WTC11 (cell line): ENCODE data around the gene MAP3K21.

ENCODE experiments used
- ATF3 ChIP-seq: sonication (generic); formaldehyde crosslinking; conservative IDR thresholded peaks from 2 replicates; pipeline ENCODE4 v1.8.1; 2022; ENCODE audit warnings: mild to moderate bottlenecking, missing genetic modification reagents
- CTCF ChIP-seq: fragments of 200-600 bp; IDR thresholded peaks from 2 replicates; pipeline ENCODE4 v1.8.0; 2022; ENCODE audit warnings: antibody characterized with exemption
- E2F4 ChIP-seq: sonication (generic); formaldehyde crosslinking; IDR thresholded peaks from 2 replicates; pipeline ENCODE4 v1.8.1; 2022; ENCODE audit warnings: low read depth, mild to moderate bottlenecking, moderate library complexity, missing genetic modification reagents, borderline replicate concordance
- ELF4 ChIP-seq: sonication (generic); formaldehyde crosslinking; IDR thresholded peaks from 2 replicates; pipeline ENCODE4 v1.8.1; 2022; ENCODE audit warnings: low read depth, mild to moderate bottlenecking, moderate library complexity, missing genetic modification reagents
- ZNF425 ChIP-seq: fragments of 250-450 bp; sonication (Bioruptor Pico); conservative IDR thresholded peaks from 2 replicates; pipeline ENCODE4 v1.9.0; 2021; ENCODE audit warnings: mild to moderate bottlenecking

GRCh38 chr1:233379869-233380438 is 52.4 kb downstream of the MAP3K21 start:
- TF ChIP-seq ZNF425 (CRISPR knock-in tag) = no peak
- TF ChIP-seq ELF4 (CRISPR knock-in tag) = no peak
- TF ChIP-seq E2F4 = no peak
- TF ChIP-seq CTCF = no peak
- TF ChIP-seq ATF3 (CRISPR knock-in tag) = no peak
